ENCODE data around the gene RPL21. TPM values are rescaled to one million over a fixed set of nuclear protein-coding genes. Genes with fewer than 3 reads are reported as not detected.
"Not testable (repeated sequence)": the region's sequence is repeated elsewhere in the genome, so short reads cannot be mapped to it uniquely, and the experiment has no call there.

RPL21 gene
- total and polyA plus RNA-seq, 4 donors: 828 to 3,537 (median 1,166) TPM

GRCh38 chr13:27288392-27288791 lies 37.0 kb downstream of the RPL21 start:
- WGBS, 2 donors: 93 to 94% methylated on average over 4 of the region's 4 CpGs
- DNase-seq (no peak), ATAC-seq (ENCODE audit: low FRiP score) (no peak)
- Histone ChIP-seq H3K9me3 (ENCODE audit: control insufficient read depth, low read length) (no peaks in the 10 kb centered on the region), H3K36me3 (ENCODE audit: control insufficient read depth in 1 of 2, insufficient read depth in 2 of 2, low read length in 1 of 2) (no peaks in the 10 kb centered on the region), H3K27me3 (ENCODE audit: control insufficient read depth in 1 of 2, insufficient read depth in 2 of 2, low read length in 1 of 2) (no peaks in the 10 kb centered on the region), H3K27ac (ENCODE audit: low read depth in 1 of 2, low read length in 2 of 2) (no peak overlapping the region), H3K4me1 (ENCODE audit: control insufficient read depth in 1 of 2, insufficient read depth in 2 of 2, low read length in 2 of 2) (peaks cover 1 to 6% of the 10 kb centered on the region in 2 donors), H3K4me3 (ENCODE audit: low read length in 2 of 2) (no peak overlapping the region)
- intact Hi-C loops (cut with DNase I): no loop called here

- Histone ChIP-seq H3K27me3 (ENCODE audit: control insufficient read depth in 1 of 2, insufficient read depth in 2 of 2, low read length in 1 of 2) (no peaks in the 10 kb centered on the region), H3K9me3 (ENCODE audit: control insufficient read depth, low read length) (no peaks in the 10 kb centered on the region), H3K4me1 (ENCODE audit: control insufficient read depth in 1 of 2, insufficient read depth in 2 of 2, low read length in 2 of 2) (peaks cover 1 to 6% of the 10 kb centered on the region in 2 donors), H3K36me3 (ENCODE audit: control insufficient read depth in 1 of 2, insufficient read depth in 2 of 2, low read length in 1 of 2) (no peaks in the 10 kb centered on the region), H3K4me3 (ENCODE audit: low read length in 2 of 2) (no peak overlapping the region), H3K27ac (ENCODE audit: low read depth in 1 of 2, low read length in 2 of 2) (no peak overlapping the region)
- DNase-seq: no peak
- no peak for ATAC-seq (ENCODE audit: low FRiP score)
- intact Hi-C loops (cut with DNase I): no loop called here
- WGBS, 2 donors: 47 to 50% methylated on average over 2 of the region's 2 CpGs
Measured at GRCh38 chr13:27289011-27289665, 37.8 kb downstream of the RPL21 start.

- intact Hi-C loops (cut with DNase I): no loop called here
Measured at GRCh38 chr13:27290715-27291114, 39.4 kb downstream of the RPL21 start.

GRCh38 chr13:27291967-27292366 lies 40.6 kb downstream of the RPL21 start:
- H3K27me3 ChIP-seq (ENCODE audit: control insufficient read depth in 1 of 2, insufficient read depth in 2 of 2, low read length in 1 of 2); H3K27ac ChIP-seq (ENCODE audit: low read depth in 1 of 2, low read length in 2 of 2); intact Hi-C loops (cut with DNase I); H3K4me3 ChIP-seq (ENCODE audit: low read length in 2 of 2); H3K4me1 ChIP-seq (ENCODE audit: control insufficient read depth in 1 of 2, insufficient read depth in 2 of 2, low read length in 2 of 2); ATAC-seq (ENCODE audit: low FRiP score); DNase-seq; H3K9me3 ChIP-seq (ENCODE audit: control insufficient read depth, low read length); H3K36me3 ChIP-seq (ENCODE audit: control insufficient read depth in 1 of 2, insufficient read depth in 2 of 2, low read length in 1 of 2): not testable (repeated sequence)
- 93 to 96% methylated on average over 6 to 8 of the region's 8 CpGs for WGBS, 2 donors

More at GRCh38 chr13:27290715-27291114, 39.4 kb downstream of the RPL21 start:
- Histone ChIP-seq H3K27me3 (ENCODE audit: control insufficient read depth in 1 of 2, insufficient read depth in 2 of 2, low read length in 1 of 2) (no peaks in the 10 kb centered on the region), H3K9me3 (ENCODE audit: control insufficient read depth, low read length) (no peaks in the 10 kb centered on the region), H3K4me1 (ENCODE audit: control insufficient read depth in 1 of 2, insufficient read depth in 2 of 2, low read length in 2 of 2) (peaks cover 1 to 6% of the 10 kb centered on the region in 2 donors), H3K36me3 (ENCODE audit: control insufficient read depth in 1 of 2, insufficient read depth in 2 of 2, low read length in 1 of 2) (no peaks in the 10 kb centered on the region), H3K4me3 (ENCODE audit: low read length in 2 of 2) (no peak overlapping the region), H3K27ac (ENCODE audit: low read depth in 1 of 2, low read length in 2 of 2) (no peak overlapping the region)
- ATAC-seq (ENCODE audit: low FRiP score) (no peak), DNase-seq (no peak)
- WGBS, 2 donors: 87 to 88% methylated on average over 4 of the region's 4 CpGs

GRCh38 chr13:27293076-27293691 lies 41.8 kb downstream of the RPL21 start:
- no peak overlapping the region for H3K4me3 ChIP-seq (ENCODE audit: low read length in 2 of 2)
- 69 to 74% methylated on average over 8 of the region's 8 CpGs for WGBS, 2 donors
- H3K27me3 ChIP-seq (ENCODE audit: control insufficient read depth in 1 of 2, insufficient read depth in 2 of 2, low read length in 1 of 2): peaks cover 0 to 1% of the 10 kb centered on the region in 2 donors
- ATAC-seq (ENCODE audit: low FRiP score) (no peak), DNase-seq (no peak)
- H3K4me1 ChIP-seq (ENCODE audit: control insufficient read depth in 1 of 2, insufficient read depth in 2 of 2, low read length in 2 of 2): peaks cover 1 to 6% of the 10 kb centered on the region in 2 donors
- H3K27ac ChIP-seq (ENCODE audit: low read depth in 1 of 2, low read length in 2 of 2): no peak overlapping the region
- intact Hi-C loops (cut with DNase I): no loop called here
- H3K36me3 ChIP-seq (ENCODE audit: control insufficient read depth in 1 of 2, insufficient read depth in 2 of 2, low read length in 1 of 2): no peaks in the 10 kb centered on the region
- no peaks in the 10 kb centered on the region for H3K9me3 ChIP-seq (ENCODE audit: control insufficient read depth, low read length)

GRCh38 chr13:27293873-27294515 lies 42.6 kb downstream of the RPL21 start:
- 86 to 91% methylated on average over 4 of the region's 4 CpGs for WGBS, 2 donors
- H3K4me3 ChIP-seq (ENCODE audit: low read length in 2 of 2): no peak overlapping the region
- H3K9me3 ChIP-seq (ENCODE audit: control insufficient read depth, low read length): no peaks in the 10 kb centered on the region
- ATAC-seq (ENCODE audit: low FRiP score): no peak
- DNase-seq: no peak
- no peak overlapping the region for H3K27ac ChIP-seq (ENCODE audit: low read depth in 1 of 2, low read length in 2 of 2)
- intact Hi-C loops (cut with DNase I): no loop called here
- H3K4me1 ChIP-seq (ENCODE audit: control insufficient read depth in 1 of 2, insufficient read depth in 2 of 2, low read length in 2 of 2): peaks cover 1 to 6% of the 10 kb centered on the region in 2 donors
- no peaks in the 10 kb centered on the region for H3K36me3 ChIP-seq (ENCODE audit: control insufficient read depth in 1 of 2, insufficient read depth in 2 of 2, low read length in 1 of 2)
- H3K27me3 ChIP-seq (ENCODE audit: control insufficient read depth in 1 of 2, insufficient read depth in 2 of 2, low read length in 1 of 2): peaks cover 0 to 1% of the 10 kb centered on the region in 2 donors

GRCh38 chr13:27295096-27295495 lies 43.7 kb downstream of the RPL21 start:
- intact Hi-C loops (cut with DNase I): no loop called here
- H3K9me3 ChIP-seq (ENCODE audit: control insufficient read depth, low read length): no peaks in the 10 kb centered on the region
- H3K4me1 ChIP-seq (ENCODE audit: control insufficient read depth in 1 of 2, insufficient read depth in 2 of 2, low read length in 2 of 2): peaks cover 1 to 2% of the 10 kb centered on the region in 2 donors
- peaks cover 0 to 1% of the 10 kb centered on the region in 2 donors for H3K27me3 ChIP-seq (ENCODE audit: control insufficient read depth in 1 of 2, insufficient read depth in 2 of 2, low read length in 1 of 2)
- no peaks in the 10 kb centered on the region for H3K36me3 ChIP-seq (ENCODE audit: control insufficient read depth in 1 of 2, insufficient read depth in 2 of 2, low read length in 1 of 2)
- 86 to 90% methylated on average over 7 of the region's 7 CpGs for whole genome bisulfite sequencing, 2 donors
- H3K27ac ChIP-seq (ENCODE audit: low read depth in 1 of 2, low read length in 2 of 2): no peak overlapping the region
- DNase-seq (no peak), ATAC-seq (ENCODE audit: low FRiP score) (no peak)
- no peak overlapping the region for H3K4me3 ChIP-seq (ENCODE audit: low read length in 2 of 2)

GRCh38 chr13:27295660-27296059 lies 44.3 kb downstream of the RPL21 start:
- Histone ChIP-seq H3K4me1 (ENCODE audit: control insufficient read depth in 1 of 2, insufficient read depth in 2 of 2, low read length in 2 of 2) (no peaks in the 10 kb centered on the region), H3K4me3 (ENCODE audit: low read length in 2 of 2) (no peak overlapping the region), H3K36me3 (ENCODE audit: control insufficient read depth in 1 of 2, insufficient read depth in 2 of 2, low read length in 1 of 2) (no peaks in the 10 kb centered on the region), H3K27ac (ENCODE audit: low read depth in 1 of 2, low read length in 2 of 2) (no peak overlapping the region), H3K27me3 (ENCODE audit: control insufficient read depth in 1 of 2, insufficient read depth in 2 of 2, low read length in 1 of 2) (peaks cover 0 to 1% of the 10 kb centered on the region in 2 donors), H3K9me3 (ENCODE audit: control insufficient read depth, low read length) (no peaks in the 10 kb centered on the region)
- 91 to 92% methylated on average over 4 of the region's 4 CpGs for WGBS, 2 donors
- intact Hi-C loops (cut with DNase I): no loop called here
- ATAC-seq (ENCODE audit: low FRiP score) (no peak), DNase-seq (no peak)
